Measurements from ENCODE around the gene JAK1. TPM values are rescaled to one million over a fixed set of nuclear protein-coding genes. Genes with fewer than 3 reads are reported as not detected.

Gene JAK1
- total and polyA plus RNA-seq, 2 of the 8 experiments (the other 6 are each of a cell fraction or from before 2014, with no cell fraction given), result 7.8 to 24.5 TPM

- WGBS, 2 experiments (ENCODE audit: extremely low coverage in 1 of 2, insufficient coverage in 1 of 2, insufficient read length in 1 of 2, insufficient replicate concordance in 2 of 2, low coverage in 1 of 2, low lambda C conversion rate in 2 of 2, missing lambda C conversion rate in 1 of 2), result 96% methylated on average over 10 of the region's 10 CpGs; no CpG with 5 or more reads in 1 of the 2 experiments
- Histone ChIP-seq H2BK12ac (ENCODE audit: low read depth, low read length) (no peak overlapping the region), H3K4me2 (ENCODE audit: insufficient read depth in 1 of 2, low read depth in 2 of 2, low read length in 2 of 2) (no peak overlapping the region), H3K56ac (replicated peaks; ENCODE audit: insufficient read length, low read depth, low read length) (no peak overlapping the region), H3K4ac (replicated peaks; ENCODE audit: insufficient read length, low read depth, low read length) (no peak overlapping the region), H2BK15ac (ENCODE audit: low read length) (no peak overlapping the region), H3K79me2 (ENCODE audit: control insufficient read depth in 1 of 2, insufficient read depth in 2 of 2, low read length in 2 of 2) (no peaks in the 10 kb centered on the region), H4K8ac (ENCODE audit: extremely low read depth, insufficient read depth, low read length) (no peak overlapping the region), H3K36me3 (ENCODE audit: control insufficient read depth in 2 of 4, insufficient read depth in 4 of 4, low read length in 3 of 4) (no peaks in the 10 kb centered on the region; a peak in 1 of 8 replicates), H4K91ac (replicated peaks; ENCODE audit: insufficient read length, low read length) (no peak overlapping the region), H3K9ac (replicated peaks in 1 of 4; ENCODE audit: extremely low read depth in 1 of 4, low read depth in 3 of 4, low read length in 3 of 4) (no peak overlapping the region), H2BK20ac (ENCODE audit: low read length) (no peak overlapping the region), H2AFZ (ENCODE audit: low read length) (no peak overlapping the region), H2BK120ac (replicated peaks; ENCODE audit: low read depth, low read length) (no peak overlapping the region), H2BK5ac (ENCODE audit: low read depth, low read length) (no peak overlapping the region), H3K9me3 (ENCODE audit: insufficient read depth in 2 of 2, low read depth in 1 of 2, low read length in 1 of 2) (no peaks in the 10 kb centered on the region), H3K4me3 (ENCODE audit: extremely low read depth in 1 of 4, insufficient read depth in 2 of 4, low read depth in 3 of 4, low read length in 4 of 4) (no peak overlapping the region), H3K79me1 (ENCODE audit: low read depth, low read length) (no peaks in the 10 kb centered on the region), H3K27ac (ENCODE audit: low read depth, low read length) (no peak overlapping the region), H3K27me3 (replicated peaks in 1 of 4; ENCODE audit: control insufficient read depth in 3 of 4, extremely low read depth in 1 of 4, insufficient read depth in 3 of 4, low read length in 3 of 4) (no peaks in the 10 kb centered on the region), H3K4me1 (replicated peaks in 1 of 4; ENCODE audit: control insufficient read depth in 3 of 4, insufficient read depth in 4 of 4, low read length in 3 of 4) (no peaks in the 10 kb centered on the region), H4K5ac (ENCODE audit: insufficient read length, low read depth, low read length) (no peak overlapping the region), H4K20me1 (replicated peaks in 1 of 2; ENCODE audit: control insufficient read depth in 1 of 2, insufficient read depth in 2 of 2, low read length in 2 of 2) (peaks cover 0 to 2% of the 10 kb centered on the region in 2 experiments), H2AK5ac (ENCODE audit: low read depth, low read length) (no peak overlapping the region), H3K14ac (ENCODE audit: insufficient read length) (no peak overlapping the region), H3K23ac (ENCODE audit: insufficient read length) (no peak overlapping the region), H3K18ac (ENCODE audit: extremely low read depth, low read length) (no peak overlapping the region), H3K23me2 (ENCODE audit: low read depth, low read length) (no peaks in the 10 kb centered on the region)
- DNase-seq (ENCODE audit: low read depth in 1 of 2, low spot score in 2 of 2) (no peak), FAIRE-seq (no peak)
- CTCF ChIA-PET (ENCODE audit: partially characterized antibody), result interaction anchor here (0.6 to 1.3 kb wide), 2 partner anchors 10 to 63 kb away, joined by 3 to 4 read pairs; no protein-coding TSS in a partner anchor
- POLR2A ChIA-PET (ENCODE audit: partially characterized antibody), result interaction anchor here (0.6 kb wide), 1 partner anchor 168 kb away, joined by 3 read pairs; no protein-coding TSS in a partner anchor
- no peak for TF ChIP-seq SAP30 (IDR thresholded peaks at IDR 0.05; ENCODE audit: insufficient read depth, insufficient replicate concordance, low read length)
- TF ChIP-seq RAD21 (IDR thresholded peaks at IDR 0.05 in 1 of 2, conservative IDR thresholded peaks at IDR 0.05 in 1 of 2; ENCODE audit: low read depth in 2 of 2, low read length in 2 of 2), result no peak
- TF ChIP-seq CTCF (IDR thresholded peaks at IDR 0.05; ENCODE audit: control extremely low read depth in 1 of 3, insufficient read depth in 1 of 3, low read depth in 1 of 3, low read length in 3 of 3), result no peak
- TF ChIP-seq KDM4A (IDR thresholded peaks at IDR 0.05; ENCODE audit: low read depth, low read length, severe bottlenecking), result no peak
- no peak for TF ChIP-seq TBP (IDR thresholded peaks at IDR 0.05; ENCODE audit: low read depth, low read length)
- no peak for TF ChIP-seq ZNF274 (IDR thresholded peaks at IDR 0.05; ENCODE audit: borderline replicate concordance, extremely low read depth, low read length)
- no peak for TF ChIP-seq EGR1 (IDR thresholded peaks at IDR 0.05; ENCODE audit: borderline replicate concordance, low read depth, low read length)
- no peak for TF ChIP-seq ATF3 (IDR thresholded peaks at IDR 0.05; ENCODE audit: insufficient read depth, low read depth, low read length)
These were observed 119.5 kb downstream of the JAK1 start for GRCh38 chr1:64846573-64847430.

Data from H1 (cell line).